Neural cell (in vitro differentiated cells): Measurements from ENCODE around the gene HCRTR2. TPM values are rescaled to one million over a fixed set of nuclear protein-coding genes. Genes with fewer than 3 reads are reported as not detected.

Experiments used
- H2AFZ ChIP-seq: fragments of 200-600, 300-800 bp; sonication (generic), shearing (Covaris generic); 2 replicates; pipeline ENCODE4 v1.6.0; 2014; ENCODE audit warnings: low read depth, mild to moderate bottlenecking, antibody characterized with exemption, low read length, moderate library complexity
- H3F3A ChIP-seq: fragments of 200-600 bp; shearing (Covaris generic); 2 replicates; pipeline ENCODE4 v1.6.1; 2016; ENCODE audit warnings: mild to moderate bottlenecking, moderate library complexity, mixed read lengths, antibody characterized with exemption, low read length; ENCODE audit not compliant: insufficient read depth, poor library complexity, severe bottlenecking
- H3K27ac ChIP-seq: fragments of 200-600, 300-800 bp; sonication (generic), shearing (Covaris generic); 2 replicates; pipeline ENCODE4 v1.5.1; 2014; ENCODE audit warnings: mild to moderate bottlenecking, low read length, moderate library complexity
- H3K27me3 ChIP-seq: fragments of 300-800, 200-600 bp; sonication (generic), shearing (Covaris generic); 2 replicates; pipeline ENCODE4 v1.6.0; 2014; ENCODE audit warnings: mild to moderate bottlenecking, low read depth, low read length, moderate library complexity; ENCODE audit not compliant: insufficient read depth
- H3K36me3 ChIP-seq: fragments of 300-800, 200-600 bp; sonication (generic), shearing (Covaris generic); 2 replicates; pipeline ENCODE4 v1.5.1; 2014; ENCODE audit warnings: mild to moderate bottlenecking, antibody characterized with exemption, low read length, moderate library complexity; ENCODE audit not compliant: insufficient read depth
- H3K4me2 ChIP-seq: fragments of 300-800, 200-600 bp; sonication (generic), shearing (Covaris generic); 2 replicates; pipeline ENCODE4 v1.6.0; 2014; ENCODE audit warnings: mild to moderate bottlenecking, low read length
- H3K4me3 ChIP-seq: fragments of 300-800, 200-600 bp; sonication (generic), shearing (Covaris generic); 2 replicates; pipeline ENCODE4 v1.5.1; 2014; ENCODE audit warnings: mild to moderate bottlenecking, low read length, moderate library complexity
- H3K79me2 ChIP-seq: fragments of 200-600 bp; shearing (Covaris generic); replicated peaks from 2 replicates; pipeline ENCODE4 v1.6.0; 2014; ENCODE audit warnings: mild to moderate bottlenecking, low read length, moderate library complexity; ENCODE audit not compliant: insufficient read depth
- H3K9ac ChIP-seq: fragments of 300-800, 200-600 bp; sonication (generic), shearing (Covaris generic); 2 replicates; pipeline ENCODE4 v1.6.1; 2016; ENCODE audit warnings: mild to moderate bottlenecking, low read length, mixed read lengths
- H3K9me2 ChIP-seq: fragments of 200-600 bp; shearing (Covaris generic); 2 replicates; pipeline ENCODE4 v1.6.1; 2016; ENCODE audit warnings: mild to moderate bottlenecking, low read length, mixed read lengths; ENCODE audit not compliant: insufficient read depth
- H3K9me3 ChIP-seq: fragments of 200-600, 300-800 bp; sonication (generic), shearing (Covaris generic); 2 replicates; pipeline ENCODE4 v1.6.1; 2016; ENCODE audit warnings: mild to moderate bottlenecking, mixed run types, low read length, moderate library complexity, mixed read lengths
- H4K20me1 ChIP-seq: fragments of 200-600 bp; shearing (Covaris generic); 2 replicates; pipeline ENCODE4 v1.6.1; 2016; ENCODE audit warnings: mild to moderate bottlenecking, mixed run types; ENCODE audit not compliant: insufficient read depth
- CTCF ChIP-seq: fragments of 450-650 bp; IDR thresholded peaks from 2 replicates; pipeline ENCODE4 v1.5.1; 2014; ENCODE audit warnings: antibody characterized with exemption, mild to moderate bottlenecking, moderate library complexity; ENCODE audit not compliant: poor library complexity, severe bottlenecking
- EP300 ChIP-seq: fragments of 450-650 bp; conservative IDR thresholded peaks from 2 replicates; pipeline ENCODE4 v1.6.1; 2014; ENCODE audit warnings: antibody characterized with exemption, mild to moderate bottlenecking, moderate library complexity; ENCODE audit not compliant: poor library complexity, severe bottlenecking
- EZH2 ChIP-seq: fragments of 200-600, 300-800 bp; shearing (Covaris generic), sonication (generic); IDR thresholded peaks from 2 replicates; pipeline ENCODE4 v1.6.1; 2014; ENCODE audit warnings: antibody characterized with exemption, low read length, borderline replicate concordance, mild to moderate bottlenecking; ENCODE audit not compliant: insufficient read depth, poor library complexity, severe bottlenecking
- MXI1 ChIP-seq: fragments of 450-650 bp; conservative IDR thresholded peaks from 2 replicates; pipeline ENCODE4 v1.6.1; 2014; ENCODE audit warnings: antibody characterized with exemption, mild to moderate bottlenecking; ENCODE audit not compliant: poor library complexity, severe bottlenecking
- POLR2AphosphoS5 ChIP-seq: IDR thresholded peaks from 2 replicates; pipeline ENCODE4 v1.6.1; 2012
- RAD21 ChIP-seq: fragments of 450-650 bp; conservative IDR thresholded peaks from 2 replicates; pipeline ENCODE4 v1.6.1; 2014; ENCODE audit warnings: antibody characterized with exemption, mild to moderate bottlenecking, moderate library complexity
- REST ChIP-seq: IDR thresholded peaks from 2 replicates; pipeline ENCODE4 v1.6.1; 2012; ENCODE audit warnings: borderline replicate concordance
- SMC3 ChIP-seq: fragments of 450-650 bp; conservative IDR thresholded peaks from 2 replicates; pipeline ENCODE4 v1.6.1; 2014; ENCODE audit warnings: antibody characterized with exemption, mild to moderate bottlenecking, moderate library complexity; ENCODE audit not compliant: poor library complexity
- TAF1 ChIP-seq: IDR thresholded peaks from 2 replicates; pipeline ENCODE4 v1.6.1; 2012; ENCODE audit warnings: low read depth
- polyA plus RNA-seq: library from polyadenylated mRNA; depleted of rRNA; stranded (reverse); fragments of >200 nt; gene quantifications from 2 replicates; pipeline ENCODE4 v1.2.3, GENCODE V29; 2014

Gene HCRTR2
- polyA plus RNA-seq, 1 donor from 2014 or later: 8.1 TPM

GRCh38 chr6:55286824-55287223, 112.5 kb downstream of the HCRTR2 start:
- no peaks in the 10 kb centered on the region for H3K9me2 ChIP-seq
- TF ChIP-seq TAF1 (no peak), CTCF (no peak), EZH2 (no peak), POLR2AphosphoS5 (no peak), EP300 (no peak), REST (no peak), SMC3 (no peak), MXI1 (no peak), RAD21 (no peak)
- H3K36me3 ChIP-seq: no peaks in the 10 kb centered on the region
- no peak overlapping the region for H2AFZ ChIP-seq
- no peaks in the 10 kb centered on the region for H3K27me3 ChIP-seq
- no peaks in the 10 kb centered on the region for H3K9me3 ChIP-seq
- no peaks in the 10 kb centered on the region for H3K79me2 ChIP-seq
- H3K4me3 ChIP-seq: no peak overlapping the region
- no peaks in the 10 kb centered on the region for H4K20me1 ChIP-seq
- no peak overlapping the region for H3K27ac ChIP-seq
- no peak overlapping the region for H3K4me2 ChIP-seq
- H3K9ac ChIP-seq: no peak overlapping the region
- H3F3A ChIP-seq: no peaks in the 10 kb centered on the region

GRCh38 chr6:55290736-55291135, 116.4 kb downstream of the HCRTR2 start:
- H3K27ac ChIP-seq: no peak overlapping the region
- H3K4me2 ChIP-seq: no peak overlapping the region
- H3K9me3 ChIP-seq: no peaks in the 10 kb centered on the region
- no peaks in the 10 kb centered on the region for H3K9me2 ChIP-seq
- TF ChIP-seq MXI1 (no peak), POLR2AphosphoS5 (no peak), SMC3 (no peak), REST (no peak), RAD21 (no peak), EP300 (no peak), TAF1 (no peak), EZH2 (no peak), CTCF (no peak)
- no peaks in the 10 kb centered on the region for H3K36me3 ChIP-seq
- H3K4me3 ChIP-seq: no peak overlapping the region
- H3K79me2 ChIP-seq: no peaks in the 10 kb centered on the region
- H3K9ac ChIP-seq: no peak overlapping the region
- H3K27me3 ChIP-seq: no peaks in the 10 kb centered on the region
- H4K20me1 ChIP-seq: no peaks in the 10 kb centered on the region
- H3F3A ChIP-seq: no peaks in the 10 kb centered on the region
- no peak overlapping the region for H2AFZ ChIP-seq
